Suprapubic skin (tissue), 4 donors: Measurements from ENCODE around the gene LY6G6F. TPM values are rescaled to one million over a fixed set of nuclear protein-coding genes. Genes with fewer than 3 reads are reported as not detected.

Source experiments
- DNase-seq, 2 donors: peaks; one replicate each; pipeline ENCODE4 v3.0.0-alpha.2; 2019; ENCODE audit warnings: low spot score in 2 of 2
- H3K27ac ChIP-seq: fragments of 200-600 bp; sonication (generic); one replicate; pipeline ENCODE4 v1.5.1; 2019
- H3K27me3 ChIP-seq: fragments of 200-600 bp; sonication (generic); one replicate; pipeline ENCODE4 v1.5.1; 2019
- H3K36me3 ChIP-seq: fragments of 200-600 bp; sonication (generic); one replicate; pipeline ENCODE4 v1.5.1; 2019
- H3K4me1 ChIP-seq: fragments of 200-600 bp; sonication (generic); one replicate; pipeline ENCODE4 v1.5.1; 2019
- H3K4me3 ChIP-seq: fragments of 200-600 bp; sonication (generic); one replicate; pipeline ENCODE4 v1.5.1; 2019; ENCODE audit warnings: mild to moderate bottlenecking
- H3K9me3 ChIP-seq: fragments of 200-600 bp; sonication (generic); one replicate; pipeline ENCODE4 v1.5.1; 2019
- EP300 ChIP-seq: sonication (generic); formaldehyde crosslinking; IDR thresholded peaks from one replicate; pipeline ENCODE4 v1.6.1; 2017; ENCODE audit warnings: antibody characterized with exemption
- POLR2A ChIP-seq, 2 donors: fragments of 450-650 bp; IDR thresholded peaks; one replicate each; pipeline ENCODE4 v1.6.1; 2017; ENCODE audit warnings: antibody characterized with exemption in 2 of 2, mild to moderate bottlenecking in 2 of 2, moderate library complexity in 2 of 2
- POLR2AphosphoS5 ChIP-seq, 3 donors: sonication (generic); formaldehyde crosslinking; IDR thresholded peaks; one replicate each; pipeline ENCODE4 v1.6.1; 2017; ENCODE audit warnings: antibody characterized with exemption in 3 of 3
- WGBS: methylation state at CpG from one replicate; pipeline ENCODE4 v1.1.5; 2018; 5-methylcytosine and 5-hydroxymethylcytosine counted together
- total RNA-seq, 4 donors: library from RNA; depleted of rRNA; stranded (reverse); fragments of >200 nt; gene quantifications; one replicate each; pipeline ENCODE4 v1.1.0, GENCODE V29; 2016
- TF ChIP-seq, protein P1 (sequence below), 2 donors: fragments of 200-600 bp in 1 of 2; fragments of 450-650 bp in 1 of 2; sonication (generic) in 1 of 2; IDR thresholded peaks; one replicate each; pipeline ENCODE4 v1.5.1; 2016 to 2019; ENCODE audit warnings: antibody characterized with exemption in 2 of 2, mild to moderate bottlenecking in 1 of 2, moderate library complexity in 1 of 2

The LY6G6F gene
- total RNA-seq, 4 donors from 2014 or later: not detected

DNA sequence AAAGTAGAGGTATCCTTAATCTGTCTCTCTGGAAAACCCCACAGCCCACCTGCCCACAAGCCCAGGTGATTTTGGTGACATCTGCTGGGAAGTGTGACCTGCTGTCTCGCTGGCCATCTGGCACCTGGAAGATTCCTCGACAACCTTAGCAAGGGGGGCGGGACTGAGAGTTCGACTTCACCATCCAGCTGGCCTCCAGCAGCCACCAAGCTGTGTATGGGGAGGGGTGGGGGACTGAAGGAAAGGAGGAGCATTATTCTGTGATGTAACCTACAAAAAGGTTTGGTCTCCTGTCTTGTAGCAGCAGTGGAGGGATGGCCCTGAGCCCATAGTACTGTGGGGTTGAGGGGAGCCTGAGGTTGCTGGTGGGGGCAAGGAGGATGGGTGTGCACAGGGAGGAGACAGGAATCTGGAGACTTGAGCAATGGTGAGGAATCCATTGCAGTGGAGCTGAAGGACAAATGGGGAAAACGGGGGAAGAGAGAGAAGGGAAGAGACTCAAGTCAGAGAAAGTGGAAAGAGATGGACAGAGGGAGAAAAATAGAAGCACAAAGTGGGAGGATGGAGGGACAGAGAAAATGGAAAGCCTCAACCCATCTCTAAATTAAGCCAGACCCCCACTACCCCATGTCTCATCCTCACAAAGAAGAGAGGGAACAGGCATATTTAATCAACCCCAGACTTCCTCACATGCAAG, 4.0 kb downstream of the LY6G6F start:
- H3K36me3 ChIP-seq: no peaks in the 10 kb centered on the region
- no peak overlapping the region for H3K27ac ChIP-seq
- no peak for DNase-seq
- no peak overlapping the region for H3K4me3 ChIP-seq
- WGBS: 69% methylated on average over 4 of the region's 5 CpGs
- H3K27me3 ChIP-seq: no peaks in the 10 kb centered on the region
- H3K4me1 ChIP-seq: peaks cover 52% of the 10 kb centered on the region
- no peaks in the 10 kb centered on the region for H3K9me3 ChIP-seq
- no peak for TF ChIP-seq POLR2A (IDR thresholded peaks at IDR 0.05)
- TF ChIP-seq, protein P1, sequence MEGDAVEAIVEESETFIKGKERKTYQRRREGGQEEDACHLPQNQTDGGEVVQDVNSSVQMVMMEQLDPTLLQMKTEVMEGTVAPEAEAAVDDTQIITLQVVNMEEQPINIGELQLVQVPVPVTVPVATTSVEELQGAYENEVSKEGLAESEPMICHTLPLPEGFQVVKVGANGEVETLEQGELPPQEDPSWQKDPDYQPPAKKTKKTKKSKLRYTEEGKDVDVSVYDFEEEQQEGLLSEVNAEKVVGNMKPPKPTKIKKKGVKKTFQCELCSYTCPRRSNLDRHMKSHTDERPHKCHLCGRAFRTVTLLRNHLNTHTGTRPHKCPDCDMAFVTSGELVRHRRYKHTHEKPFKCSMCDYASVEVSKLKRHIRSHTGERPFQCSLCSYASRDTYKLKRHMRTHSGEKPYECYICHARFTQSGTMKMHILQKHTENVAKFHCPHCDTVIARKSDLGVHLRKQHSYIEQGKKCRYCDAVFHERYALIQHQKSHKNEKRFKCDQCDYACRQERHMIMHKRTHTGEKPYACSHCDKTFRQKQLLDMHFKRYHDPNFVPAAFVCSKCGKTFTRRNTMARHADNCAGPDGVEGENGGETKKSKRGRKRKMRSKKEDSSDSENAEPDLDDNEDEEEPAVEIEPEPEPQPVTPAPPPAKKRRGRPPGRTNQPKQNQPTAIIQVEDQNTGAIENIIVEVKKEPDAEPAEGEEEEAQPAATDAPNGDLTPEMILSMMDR (IDR thresholded peaks at IDR 0.05): no peak
- TF ChIP-seq EP300: no peak
- no peak for TF ChIP-seq POLR2AphosphoS5 (IDR thresholded peaks at IDR 0.05)

DNA sequence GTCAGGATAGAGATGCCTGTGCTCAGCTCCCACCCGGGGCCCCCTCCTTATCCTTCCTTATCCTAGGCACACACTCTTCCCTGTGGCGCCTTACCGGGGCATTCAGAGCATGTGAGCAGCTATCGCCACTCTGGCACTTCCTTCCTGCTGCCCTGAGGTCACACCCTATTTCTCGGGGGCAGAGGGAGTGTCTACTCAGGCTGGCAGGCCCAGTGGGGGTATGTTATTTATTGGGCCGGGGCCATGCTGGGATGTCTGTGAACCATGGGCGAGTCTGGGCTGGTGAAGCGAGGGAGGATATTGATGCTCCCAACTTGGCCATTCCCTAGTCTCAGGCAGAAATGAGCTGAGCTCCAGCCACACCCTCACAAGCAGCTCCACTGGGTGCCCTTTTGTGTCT, 4.6 kb downstream of the LY6G6F start:
- Histone ChIP-seq H3K4me1 (peaks cover 53% of the 10 kb centered on the region), H3K36me3 (no peaks in the 10 kb centered on the region), H3K27ac (no peak overlapping the region), H3K27me3 (no peaks in the 10 kb centered on the region), H3K9me3 (no peaks in the 10 kb centered on the region), H3K4me3 (no peak overlapping the region)
- WGBS: 30% methylated on average over 8 of the region's 8 CpGs
- TF ChIP-seq POLR2AphosphoS5 (IDR thresholded peaks at IDR 0.05) (no peak), POLR2A (IDR thresholded peaks at IDR 0.05) (no peak), EP300 (no peak)
- TF ChIP-seq, protein P1 (IDR thresholded peaks at IDR 0.05): no peak
- no peak for DNase-seq

DNA sequence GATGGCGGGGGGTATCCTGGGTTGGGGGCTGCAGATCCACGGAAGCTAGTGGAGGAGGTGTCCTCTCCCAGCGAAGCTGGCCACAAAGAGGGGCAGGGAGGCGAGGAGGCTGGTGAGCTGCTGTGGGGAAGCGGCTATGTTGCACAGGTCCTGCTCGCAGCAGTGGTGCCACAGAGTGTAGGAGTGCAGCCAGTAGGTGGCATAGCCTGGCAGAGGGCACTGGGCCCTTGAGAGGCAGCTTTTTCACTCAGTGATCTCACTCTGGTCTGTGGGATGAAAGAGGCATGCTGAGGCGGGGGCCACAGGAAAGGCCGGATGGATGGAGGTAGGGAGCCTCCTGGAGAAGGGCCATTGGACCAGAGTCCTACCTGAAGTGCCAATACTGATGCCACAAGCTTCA, 5.6 kb downstream of the LY6G6F start:
- Histone ChIP-seq H3K27ac (peak overlapping the region; percentile 9), H3K4me3 (no peak overlapping the region), H3K4me1 (peaks cover 59% of the 10 kb centered on the region), H3K27me3 (no peaks in the 10 kb centered on the region), H3K36me3 (no peaks in the 10 kb centered on the region), H3K9me3 (no peaks in the 10 kb centered on the region)
- WGBS: 66% methylated on average over 8 of the region's 8 CpGs
- TF ChIP-seq EP300: no peak
- TF ChIP-seq, protein P1 (IDR thresholded peaks at IDR 0.05): peak in 1 of 2 donors; percentile 44
- no peak for DNase-seq

DNA sequence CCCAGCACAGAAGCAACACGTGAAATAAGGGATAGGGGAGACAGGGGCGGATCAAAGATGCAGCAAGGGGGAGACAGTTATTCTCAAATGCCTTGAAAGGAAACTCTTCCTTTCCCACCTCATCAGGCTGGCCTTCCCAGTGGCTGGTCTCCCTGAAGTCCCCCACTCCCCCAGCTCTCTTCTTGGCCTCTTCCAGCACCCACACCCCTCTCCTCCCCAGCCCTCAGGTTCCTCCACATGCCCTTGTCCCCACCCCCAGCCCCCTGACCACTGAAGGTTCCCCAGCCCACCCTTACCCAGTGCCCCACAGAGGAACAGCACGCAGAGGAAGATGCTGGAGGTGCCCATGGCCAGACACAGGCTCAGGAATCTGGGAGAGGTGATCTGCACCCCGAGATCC, 6.8 kb downstream of the LY6G6F start:
- peaks cover 70% of the 10 kb centered on the region for H3K4me1 ChIP-seq
- no peak for DNase-seq
- WGBS: 51% methylated on average over 4 of the region's 4 CpGs
- no peaks in the 10 kb centered on the region for H3K9me3 ChIP-seq
- H3K36me3 ChIP-seq: no peaks in the 10 kb centered on the region
- peak overlapping the region; percentile 45 for H3K27ac ChIP-seq
- TF ChIP-seq, protein P1 (IDR thresholded peaks at IDR 0.05): no peak
- TF ChIP-seq POLR2A (IDR thresholded peaks at IDR 0.05): no peak
- TF ChIP-seq POLR2AphosphoS5 (IDR thresholded peaks at IDR 0.05): no peak
- TF ChIP-seq EP300: no peak
- no peaks in the 10 kb centered on the region for H3K27me3 ChIP-seq
- H3K4me3 ChIP-seq: no peak overlapping the region

DNA sequence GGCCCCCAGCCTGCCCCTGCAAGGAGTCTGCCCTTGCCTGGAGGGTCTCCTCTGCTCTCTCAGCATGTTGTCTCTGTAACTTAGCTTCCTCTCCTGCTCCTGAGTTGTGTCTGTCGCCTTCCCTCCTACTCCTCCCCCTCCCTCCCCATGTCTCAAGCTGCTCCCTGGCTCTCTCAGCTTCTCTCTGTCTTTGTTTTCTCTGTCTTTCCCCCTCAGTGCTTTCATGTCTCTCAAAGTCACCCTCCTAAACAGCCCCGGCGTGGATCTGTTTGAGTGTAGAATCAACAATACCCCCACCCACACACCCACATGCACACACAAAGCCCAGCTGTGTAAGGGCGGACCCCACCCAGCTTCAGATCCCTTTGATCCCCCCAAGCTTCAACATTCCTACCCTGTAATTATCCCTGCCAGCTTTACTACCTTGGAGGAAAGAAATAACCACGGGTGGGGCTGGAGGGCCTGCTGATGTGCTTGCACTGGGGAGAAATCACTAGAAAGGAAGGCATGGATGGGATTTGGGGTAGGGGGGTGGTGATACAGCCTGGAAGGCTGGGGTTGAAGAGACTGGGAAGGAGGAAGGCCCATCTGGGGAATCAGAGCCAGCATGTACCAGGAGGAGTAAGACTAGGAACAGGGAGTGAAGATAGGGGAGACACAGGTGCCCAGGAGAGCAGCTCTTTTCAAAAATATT, 7.5 kb downstream of the LY6G6F start:
- no peak for DNase-seq
- Histone ChIP-seq H3K4me3 (no peak overlapping the region), H3K4me1 (peaks cover 77% of the 10 kb centered on the region), H3K36me3 (no peaks in the 10 kb centered on the region), H3K27ac (peak overlapping the region; percentile 45), H3K27me3 (no peaks in the 10 kb centered on the region), H3K9me3 (no peaks in the 10 kb centered on the region)
- no peak for TF ChIP-seq POLR2A (IDR thresholded peaks at IDR 0.05)
- no peak for TF ChIP-seq POLR2AphosphoS5 (IDR thresholded peaks at IDR 0.05)
- TF ChIP-seq EP300: no peak
- TF ChIP-seq, protein P1 (IDR thresholded peaks at IDR 0.05): no peak
- 38% methylated on average over 5 of the region's 5 CpGs for WGBS
